B cell (primary cell): ENCODE measurements around the gene FOXK1. TPM values are rescaled to one million over a fixed set of nuclear protein-coding genes. Genes with fewer than 3 reads are reported as not detected.
A peak's percentile ranks its signal among the peaks of the same experiment; 100 is the strongest.

ENCODE experiments used
- ATAC-seq: fragments of 200-7000 bp; cut with Tn5 transposase; one replicate; pipeline ENCODE4 v1.10.0; 2021; ENCODE audit warnings: low read depth, mild to moderate bottlenecking, moderate number of reproducible peaks, moderate library complexity
- CTCF ChIA-PET: fragments of 350-600 bp; sonication (Branson Sonifier 250); formaldehyde crosslinking; loops from one replicate; lab custom pipeline; 2021; ENCODE audit warnings: antibody characterized with exemption, inconsistent platforms; lab: Charles Lee
- POLR2A ChIA-PET: fragments of 350-600 bp; sonication (Branson Sonifier 250); formaldehyde crosslinking; loops from one replicate; lab custom pipeline; 2021; ENCODE audit warnings: antibody characterized with exemption; lab: Charles Lee
- DNase-seq: peaks from one replicate; pipeline ENCODE4 v3.0.0; 2013
- H2AFZ ChIP-seq: 2 replicates; pipeline ENCODE4 v1.6.1; 2012; ENCODE audit warnings: mild to moderate bottlenecking, low read depth, low read length; ENCODE audit not compliant: insufficient read depth, poor library complexity, severe bottlenecking
- H3K27ac ChIP-seq, 2 donors: 1 replicate in 1 of 2; 2 replicates in 1 of 2; pipeline ENCODE4 v1.5.1; 2012 to 2013; ENCODE audit warnings: low read length in 2 of 2, mild to moderate bottlenecking in 2 of 2, moderate library complexity in 1 of 2
- H3K27me3 ChIP-seq, 4 experiments: fragments of 200-600 bp in 1 of 4; sonication (generic) in 1 of 4; replicated peaks in 1 of 4; 1 replicate in 2 of 4; 2 replicates in 2 of 4; pipeline versions ENCODE4 v1.6.1 to v1.7.0; 2013 to 2016; ENCODE audit warnings: low read length in 3 of 4, mild to moderate bottlenecking in 2 of 4, mixed read lengths in 1 of 4, moderate library complexity in 1 of 4; ENCODE audit not compliant: insufficient read depth in 4 of 4, control insufficient read depth in 3 of 4; ENCODE audit errors: control extremely low read depth in 1 of 4
- H3K36me3 ChIP-seq, 2 experiments: replicated peaks in 1 of 2; 1 replicate in 1 of 2; 2 replicates in 1 of 2; pipeline versions ENCODE4 v1.6.1 to v1.7.1; 2013; ENCODE audit warnings: low read length in 1 of 2; ENCODE audit not compliant: insufficient read depth in 2 of 2, control insufficient read depth in 1 of 2; ENCODE audit errors: control extremely low read depth in 1 of 2, extremely low read depth in 1 of 2
- H3K4me1 ChIP-seq, 2 donors: fragments of 200-600 bp in 1 of 2; sonication (generic) in 1 of 2; 1 replicate in 1 of 2; 2 replicates in 1 of 2; pipeline versions ENCODE4 v1.5.1 to v1.6.1; 2013 to 2017; ENCODE audit warnings: low read length in 2 of 2; ENCODE audit not compliant: control insufficient read depth in 2 of 2, insufficient read depth in 2 of 2
- H3K4me2 ChIP-seq: replicated peaks from 2 replicates; pipeline ENCODE3; 2012; ENCODE audit warnings: mild to moderate bottlenecking, low read depth, low read length; ENCODE audit not compliant: poor library complexity, severe bottlenecking
- H3K4me3 ChIP-seq, 5 experiments: fragments of 200-600 bp in 1 of 5; sonication (generic) in 1 of 5; 1 replicate in 3 of 5; 2 replicates in 2 of 5; pipeline versions ENCODE4 v1.5.1 to v1.7.0; 2011 to 2016; ENCODE audit warnings: low read length in 4 of 5, mild to moderate bottlenecking in 4 of 5, low read depth in 2 of 5, control low read depth in 1 of 5, moderate library complexity in 1 of 5; ENCODE audit not compliant: insufficient read depth in 1 of 5; ENCODE audit errors: control extremely low read depth in 1 of 5, extremely low read depth in 1 of 5
- H3K79me2 ChIP-seq: fragments of 200-600 bp; sonication (generic); one replicate; pipeline ENCODE4 v1.6.0; 2016; ENCODE audit warnings: low read length; ENCODE audit not compliant: control insufficient read depth, insufficient read depth
- H3K9ac ChIP-seq: fragments of 200-600 bp; sonication (generic); 2 replicates; pipeline ENCODE4 v1.6.1; 2017; ENCODE audit warnings: mild to moderate bottlenecking, low read length, moderate library complexity
- H3K9me3 ChIP-seq, 3 donors: one replicate each; pipeline versions ENCODE4 v1.6.1 to v1.7.1; 2013; ENCODE audit warnings: low read length in 2 of 3; ENCODE audit not compliant: control insufficient read depth in 2 of 3, insufficient read depth in 1 of 3; ENCODE audit errors: control extremely low read depth in 1 of 3
- H4K20me1 ChIP-seq: 2 replicates; pipeline ENCODE4 v1.6.0; 2012; ENCODE audit warnings: mild to moderate bottlenecking, low read length; ENCODE audit not compliant: insufficient read depth, control insufficient read depth, poor library complexity, severe bottlenecking
- H3K27ac Mint-ChIP-seq: one replicate; pipeline ENCODE4 v1.8.0; 2021; ENCODE audit warnings: mixed read lengths
- H3K27me3 Mint-ChIP-seq: one replicate; pipeline ENCODE4 v1.8.0; 2021; ENCODE audit warnings: mixed read lengths
- H3K4me1 Mint-ChIP-seq: one replicate; pipeline ENCODE4 v1.8.0; 2021; ENCODE audit warnings: mixed read lengths
- H3K4me3 Mint-ChIP-seq: one replicate; pipeline ENCODE4 v1.8.0; 2021; ENCODE audit warnings: mixed read lengths
- H3K9me3 Mint-ChIP-seq: one replicate; pipeline ENCODE4 v1.8.0; 2022; ENCODE audit warnings: mixed read lengths; ENCODE audit not compliant: insufficient read depth
- CTCF ChIP-seq: fragments of 200-600 bp; IDR thresholded peaks from one replicate; pipeline ENCODE4 v1.8.0; 2022; ENCODE audit warnings: antibody characterized with exemption, mild to moderate bottlenecking
- EZH2 ChIP-seq: IDR thresholded peaks from 2 replicates; pipeline ENCODE4 v1.6.1; 2012; ENCODE audit warnings: borderline replicate concordance, low read depth, mild to moderate bottlenecking, moderate library complexity, low read length; ENCODE audit not compliant: insufficient read depth, poor library complexity, severe bottlenecking
- WGBS: methylation state at CpG from one replicate; pipeline ENCODE4 v1.1.5; 2013; ENCODE audit warnings: missing lambda C conversion rate; ENCODE audit not compliant: insufficient coverage; 5-methylcytosine and 5-hydroxymethylcytosine counted together
- intact Hi-C: fragments of 100-400 bp; cut with micrococcal nuclease; formaldehyde crosslinking; loops from one replicate; pipeline ENCODE4 v1.10.0; 2022
- polyA plus RNA-seq: library from polyadenylated mRNA; depleted of rRNA; stranded (reverse); fragments of >200 nt; gene quantifications from 2 replicates; pipeline ENCODE4 v1.2.3, GENCODE V29; 2012
- total RNA-seq, 2 donors: library from RNA; stranded (reverse); fragments of 120-200 nt in 1 of 2; gene quantifications; 1 replicate in 1 of 2; 2 replicates in 1 of 2; pipeline versions ENCODE4 v1.2.3 to v1.2.4, GENCODE V29; 2013 to 2022

The FOXK1 gene
- total and polyA plus RNA-seq, 2 donors (not counting 1 experiment from before 2014, with no cell fraction given) = 17.9 to 56.2 TPM

- Histone ChIP-seq H4K20me1 (no peaks in the 10 kb centered on the region), H3K4me3 (no peak overlapping the region), H3K9ac (no peak overlapping the region), H2AFZ (no peak overlapping the region), H3K4me2 (no peak overlapping the region), H3K79me2 (no peaks in the 10 kb centered on the region), H3K9me3 (no peaks in the 10 kb centered on the region), H3K4me1 (peaks cover 0 to under 1% of the 10 kb centered on the region in 2 donors), H3K36me3 (no peaks in the 10 kb centered on the region), H3K27me3 (no peaks in the 10 kb centered on the region), H3K27ac (no peak overlapping the region)
- 35% methylated on average over 33 of the region's 37 CpGs for WGBS
- TF ChIP-seq CTCF (peak; percentile 97), EZH2 (no peak)
- POLR2A ChIA-PET = no interaction called here
- H3K27me3 Mint-ChIP-seq = no peaks in the 10 kb centered on the region
- no peaks in the 10 kb centered on the region for H3K9me3 Mint-ChIP-seq
- no peak overlapping the region for H3K4me3 Mint-ChIP-seq
- ATAC-seq (peak; percentile 91), DNase-seq (peak; percentile 73)
- no peak overlapping the region for H3K27ac Mint-ChIP-seq
- CTCF ChIA-PET = interaction anchor here (0.6 to 4.6 kb wide), 11 partner anchors 8 to 568 kb away, joined by 3 to 54 read pairs (median 4); no protein-coding TSS in a partner anchor
- intact Hi-C loops = loop anchor here (10.0 kb wide), 1 partner anchor 177 kb away; no protein-coding TSS in a partner anchor
- H3K4me1 Mint-ChIP-seq = no peaks in the 10 kb centered on the region
Measured at GRCh38 chr7:4797858-4798705, 116.0 kb downstream of the FOXK1 start.

GRCh38 chr7:4798706-4799235 is 116.7 kb downstream of the FOXK1 start:
- ChIA-PET POLR2A (no interaction called here), CTCF (interaction anchor here (0.6 to 4.6 kb wide), 10 partner anchors 8 to 352 kb away, joined by 3 to 54 read pairs (median 4); no protein-coding TSS in a partner anchor)
- Histone ChIP-seq H3K36me3 (no peaks in the 10 kb centered on the region), H3K27ac (no peak overlapping the region), H3K4me3 (no peak overlapping the region), H3K4me2 (no peak overlapping the region), H3K9ac (no peak overlapping the region), H3K9me3 (no peaks in the 10 kb centered on the region), H3K79me2 (no peaks in the 10 kb centered on the region), H3K27me3 (no peaks in the 10 kb centered on the region), H2AFZ (no peak overlapping the region), H3K4me1 (no peaks in the 10 kb centered on the region), H4K20me1 (no peaks in the 10 kb centered on the region)
- intact Hi-C loops = loop anchor here (10.0 kb wide), 1 partner anchor 176 kb away; no protein-coding TSS in a partner anchor
- ATAC-seq (no peak), DNase-seq (no peak)
- Mint-ChIP-seq H3K27ac (no peak overlapping the region), H3K27me3 (no peaks in the 10 kb centered on the region), H3K4me3 (no peak overlapping the region), H3K4me1 (no peaks in the 10 kb centered on the region), H3K9me3 (no peaks in the 10 kb centered on the region)
- 87% methylated on average over 15 of the region's 15 CpGs for WGBS
- TF ChIP-seq CTCF (no peak), EZH2 (no peak)
